Psoas muscle (tissue), 8 donors: ENCODE results near the gene SKA2. TPM values are rescaled to one million over a fixed set of nuclear protein-coding genes. Genes with fewer than 3 reads are reported as not detected.

Source experiments
- ATAC-seq, 4 donors: fragments of 200-7000 bp; cut with Tn5 transposase; one replicate each; pipeline ENCODE4 v1.9.1; 2020; ENCODE audit warnings: moderate library complexity in 3 of 4, mild to moderate bottlenecking in 2 of 4
- DNase-seq, 2 donors: peaks; one replicate each; pipeline ENCODE4 v3.0.0-alpha.2; 2020
- H3K27ac ChIP-seq: fragments of 200-600 bp; one replicate; pipeline ENCODE4 v1.8.0; 2022
- H3K27me3 ChIP-seq, 3 donors: fragments of 200-600 bp in 1 of 3; one replicate each; pipeline versions ENCODE4 v1.6.1 to v1.8.0; 2013 to 2022; ENCODE audit warnings: low read length in 2 of 3, mild to moderate bottlenecking in 2 of 3, moderate library complexity in 1 of 3; ENCODE audit not compliant: insufficient read depth in 3 of 3
- H3K36me3 ChIP-seq, 2 donors: fragments of 200-600 bp in 1 of 2; one replicate each; pipeline versions ENCODE4 v1.6.1 to v1.8.0; 2013 to 2022; ENCODE audit warnings: low read depth in 1 of 2, mild to moderate bottlenecking in 1 of 2, moderate library complexity in 1 of 2; ENCODE audit not compliant: insufficient read depth in 1 of 2
- H3K4me1 ChIP-seq: fragments of 200-600 bp; one replicate; pipeline ENCODE4 v1.8.0; 2022
- H3K4me3 ChIP-seq: fragments of 200-600 bp; one replicate; pipeline ENCODE4 v1.8.0; 2022; ENCODE audit warnings: mild to moderate bottlenecking
- H3K9me3 ChIP-seq: fragments of 200-600 bp; one replicate; pipeline ENCODE4 v1.8.0; 2022
- CTCF ChIP-seq: fragments of 200-600 bp; IDR thresholded peaks from one replicate; pipeline ENCODE4 v1.8.0; 2022; ENCODE audit warnings: antibody characterized with exemption
- WGBS, 3 donors: extraction: QIAGEN DNeasy Blood & Tissue Kit; methylation state at CpG; one replicate each; pipeline versions ENCODE4 v1.1.6 to v1.1.7; 2013; 5-methylcytosine and 5-hydroxymethylcytosine counted together
- intact Hi-C, 2 donors: fragments of 100-400 bp; cut with DNase I; formaldehyde crosslinking; loops; one replicate each; pipeline versions ENCODE4 v1.11.0 to v1.14.2; 2022
- polyA plus RNA-seq, 3 donors: library from polyadenylated mRNA; stranded (reverse); fragments of 200-250 nt; gene quantifications; one replicate each; pipeline ENCODE4 v1.2.3, GENCODE V29; 2013
- total RNA-seq, 4 donors: library from RNA; stranded (reverse); fragmentation: NEBNext Ultra II Directional in 2 of 4; extraction: Animal tissue kit (Norgen Biotek cat#: 25700) in 2 of 4; gene quantifications; one replicate each; pipeline versions ENCODE4 v1.2.1 to v1.2.4, GENCODE V29; 2021 to 2023
- donor health status: healthy with polysubstance abuse.
- donor health status: DM: no; HTN: no; CAD: no; lungs with moderate emphysema.
- donor health status: Bipolar disorder and iron deficiency.
- donor health status: healthy.
- donor health status: DM: yes; HTN: yes; CAD: no.
- donor health status: DM: no; HTN: no; CAD: no.
- donor health status: DM: no; HTN: no; CAD: no.
- donor health status: DM: yes; HTN: yes; CAD: no.

Gene SKA2
- total and polyA plus RNA-seq, 7 donors = 7.2 to 17.1 (median 11.3) TPM

GRCh38 chr17:59124665-59125064 is 30.3 kb downstream of the SKA2 start:
- H3K4me1 ChIP-seq = no peaks in the 10 kb centered on the region
- no peaks in the 10 kb centered on the region for H3K27me3 ChIP-seq
- no peak overlapping the region for H3K27ac ChIP-seq
- TF ChIP-seq CTCF = no peak
- no peak for ATAC-seq
- no peak overlapping the region for H3K4me3 ChIP-seq
- H3K9me3 ChIP-seq = no peaks in the 10 kb centered on the region
- WGBS, 3 donors = 95 to 99% (median 98%) methylated on average over 5 to 6 of the region's 6 CpGs
- H3K36me3 ChIP-seq = peaks cover 0 to 17% of the 10 kb centered on the region in 2 donors
- intact Hi-C loops = no loop called here
- no peak for DNase-seq

GRCh38 chr17:59121901-59122480 is 33.0 kb downstream of the SKA2 start:
- WGBS, 3 donors = 96 to 99% (median 98%) methylated on average over 9 of the region's 9 CpGs
- Histone ChIP-seq H3K27ac (no peak overlapping the region), H3K4me1 (no peaks in the 10 kb centered on the region), H3K36me3 (peaks cover 0 to 17% of the 10 kb centered on the region in 2 donors), H3K27me3 (no peaks in the 10 kb centered on the region), H3K9me3 (no peaks in the 10 kb centered on the region), H3K4me3 (no peak overlapping the region)
- intact Hi-C loops = no loop called here
- TF ChIP-seq CTCF = no peak
- DNase-seq (no peak), ATAC-seq (no peak)

DNA sequence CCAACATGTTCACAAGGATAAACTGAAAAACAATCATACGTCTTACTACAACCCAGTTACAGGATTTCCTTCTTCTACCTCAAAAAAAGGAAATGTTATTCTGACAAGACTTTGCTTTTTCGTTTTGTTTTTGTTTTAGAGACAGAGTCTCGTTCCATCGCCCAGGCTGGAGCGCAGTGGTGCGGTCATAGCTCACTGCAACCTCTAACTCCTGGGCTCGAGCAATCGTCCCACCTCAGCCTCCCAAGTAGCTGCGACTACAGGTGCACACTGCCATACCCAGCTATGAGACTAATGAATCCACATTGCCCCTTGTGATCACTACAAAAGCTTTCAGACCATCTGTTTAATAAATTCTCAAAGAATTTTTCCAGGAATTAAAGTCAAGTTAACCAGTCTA is 39.5 kb downstream of the SKA2 start:
- 93 to 94% (median 93%) methylated on average over 9 of the region's 9 CpGs for WGBS, 3 donors
- Histone ChIP-seq H3K9me3 (no peaks in the 10 kb centered on the region), H3K36me3 (peaks cover 0 to 26% of the 10 kb centered on the region in 2 donors), H3K4me3 (no peak overlapping the region), H3K4me1 (no peaks in the 10 kb centered on the region), H3K27me3 (no peaks in the 10 kb centered on the region), H3K27ac (no peak overlapping the region)
- TF ChIP-seq CTCF = no peak
- ATAC-seq (no peak), DNase-seq (no peak)
- intact Hi-C loops = no loop called here

GRCh38 chr17:59111539-59111938 is 43.4 kb downstream of the SKA2 start:
- 80 to 89% (median 83%) methylated on average over 3 of the region's 3 CpGs for WGBS, 3 donors
- Histone ChIP-seq H3K27ac (no peak overlapping the region), H3K27me3 (no peaks in the 10 kb centered on the region), H3K9me3 (no peaks in the 10 kb centered on the region), H3K36me3 (peaks cover 0 to 21% of the 10 kb centered on the region in 2 donors), H3K4me1 (no peaks in the 10 kb centered on the region), H3K4me3 (no peak overlapping the region)
- intact Hi-C loops = no loop called here
- no peak for TF ChIP-seq CTCF
- DNase-seq (no peak), ATAC-seq (no peak)

GRCh38 chr17:59110973-59111372 is 44.0 kb downstream of the SKA2 start:
- ATAC-seq (no peak), DNase-seq (no peak)
- no peak for TF ChIP-seq CTCF
- Histone ChIP-seq H3K27ac (no peak overlapping the region), H3K36me3 (peaks cover 0 to 21% of the 10 kb centered on the region in 2 donors), H3K4me1 (peaks cover under 1% of the 10 kb centered on the region), H3K4me3 (no peak overlapping the region), H3K9me3 (no peaks in the 10 kb centered on the region), H3K27me3 (no peaks in the 10 kb centered on the region)
- intact Hi-C loops = no loop called here
